HepG2 (cell line): ENCODE results near the gene EPHA10. TPM values are rescaled to one million over a fixed set of nuclear protein-coding genes. Genes with fewer than 3 reads are reported as not detected.

ENCODE experiments used
- ATF1 ChIP-seq: IDR thresholded peaks from 2 replicates; pipeline ENCODE4 v1.6.1; 2016; ENCODE audit warnings: mild to moderate bottlenecking, control low read depth
- CENPX ChIP-seq: sonication (generic); formaldehyde crosslinking; IDR thresholded peaks from 2 replicates; pipeline ENCODE4 v1.9.0; 2021; ENCODE audit warnings: mild to moderate bottlenecking, missing genetic modification reagents, moderate library complexity
- GATAD2A ChIP-seq: IDR thresholded peaks from 2 replicates; pipeline ENCODE4 v1.6.1; 2016
- HHEX ChIP-seq: IDR thresholded peaks from 2 replicates; pipeline ENCODE4 v1.6.1; 2016; ENCODE audit warnings: control low read depth
- JDP2 ChIP-seq: sonication (generic); formaldehyde crosslinking; IDR thresholded peaks from 2 replicates; pipeline ENCODE4 v1.8.1; 2022; ENCODE audit warnings: missing genetic modification reagents, borderline replicate concordance
- KDM2A ChIP-seq: sonication (generic); formaldehyde crosslinking; IDR thresholded peaks from 2 replicates; pipeline ENCODE4 v1.4.0; 2020; ENCODE audit warnings: low read depth, missing genetic modification reagents, borderline replicate concordance
- MYC ChIP-seq: sonication (generic); formaldehyde crosslinking; IDR thresholded peaks from 2 replicates; pipeline ENCODE4 v1.9.0; 2021; ENCODE audit warnings: missing genetic modification reagents, borderline replicate concordance
- NR2F1 ChIP-seq, 2 experiments: fragments of 450-650 bp in 1 of 2; formaldehyde crosslinking in 1 of 2; IDR thresholded peaks; 2 replicates each; pipeline versions ENCODE4 v1.5.0 to v1.6.1; 2016 to 2020; ENCODE audit warnings: mild to moderate bottlenecking in 1 of 2, missing compliant biosample characterization in 1 of 2, missing genetic modification reagents in 1 of 2, moderate library complexity in 1 of 2
- NR2F6 ChIP-seq, 2 experiments: IDR thresholded peaks; 2 replicates each; pipeline ENCODE4 v1.6.1; 2016; ENCODE audit warnings: antibody characterized with exemption in 1 of 2, mild to moderate bottlenecking in 1 of 2
- REL ChIP-seq: sonication (generic); formaldehyde crosslinking; conservative IDR thresholded peaks from 2 replicates; pipeline ENCODE4 v1.8.0; 2022; ENCODE audit warnings: mild to moderate bottlenecking, missing genetic modification reagents, moderate library complexity
- ZNF10 ChIP-seq: sonication (generic); formaldehyde crosslinking; IDR thresholded peaks from 2 replicates; pipeline ENCODE4 v1.4.0; 2020; ENCODE audit warnings: mild to moderate bottlenecking, low read depth, missing genetic modification reagents, borderline replicate concordance
- ZNF251 ChIP-seq: sonication (generic); formaldehyde crosslinking; IDR thresholded peaks from 2 replicates; pipeline ENCODE4 v1.9.0; 2021; ENCODE audit warnings: mild to moderate bottlenecking, missing genetic modification reagents
- ZNF44 ChIP-seq: sonication (generic); formaldehyde crosslinking; IDR thresholded peaks from 2 replicates; pipeline ENCODE4 v1.5.1; 2020; ENCODE audit warnings: mild to moderate bottlenecking, missing genetic modification reagents
- ZSCAN20 ChIP-seq: sonication (generic); formaldehyde crosslinking; IDR thresholded peaks from 2 replicates; pipeline ENCODE4 v1.4.0; 2020; ENCODE audit warnings: missing genetic modification reagents, mild to moderate bottlenecking, borderline replicate concordance
- polyA plus RNA-seq, 8 experiments: library from polyadenylated mRNA; depleted of rRNA in 3 of 8; stranded (reverse) in 7 of 8; unstranded in 1 of 8; fragments of >200 nt; fragmentation: Illumina TruSeq in 4 of 8; extraction: Trizol in 4 of 8; gene quantifications; 2 replicates each; pipeline versions ENCODE4 v1.2.1 to v1.2.3, GENCODE V29; 2011 to 2016; ENCODE audit warnings: low read depth in 4 of 8, missing spikeins in 1 of 8, mixed read lengths in 1 of 8; ENCODE audit not compliant: insufficient read depth in 1 of 8
- total RNA-seq, 5 experiments: library from RNA; depleted of rRNA; stranded (reverse); fragments of >200 nt; fragmentation: Illumina TruSeq; extraction: Trizol; gene quantifications; 2 replicates each; pipeline ENCODE4 v1.2.3, GENCODE V29; 2016; ENCODE audit warnings: low read depth in 1 of 5
- TF ChIP-seq, protein P1 (sequence below): sonication (generic); formaldehyde crosslinking; IDR thresholded peaks from 2 replicates; pipeline ENCODE4 v1.4.0; 2020; ENCODE audit warnings: missing genetic modification reagents, mild to moderate bottlenecking, borderline replicate concordance
- TF ChIP-seq, protein P2 (sequence below): sonication (generic); formaldehyde crosslinking; IDR thresholded peaks from 2 replicates; pipeline ENCODE4 v1.9.0; 2021; ENCODE audit warnings: missing genetic modification reagents, borderline replicate concordance
- TF ChIP-seq, protein P3 (sequence below): sonication (generic); formaldehyde crosslinking; IDR thresholded peaks from 2 replicates; pipeline ENCODE4 v1.5.0; 2020; ENCODE audit warnings: mild to moderate bottlenecking, missing genetic modification reagents, borderline replicate concordance
- TF ChIP-seq, protein P4 (sequence below): sonication (generic); formaldehyde crosslinking; IDR thresholded peaks from 2 replicates; pipeline ENCODE4 v1.4.0; 2020; ENCODE audit warnings: mild to moderate bottlenecking, missing genetic modification reagents
- TF ChIP-seq, protein P5 (sequence below): sonication (generic); formaldehyde crosslinking; IDR thresholded peaks from 2 replicates; pipeline ENCODE4 v1.4.0; 2020; ENCODE audit warnings: missing genetic modification reagents, borderline replicate concordance

EPHA10 gene
- total and polyA plus RNA-seq, 2 of the 13 experiments (the other 11 are each of a cell fraction or from before 2014, with no cell fraction given): 0.11 to 0.58 TPM

DNA sequence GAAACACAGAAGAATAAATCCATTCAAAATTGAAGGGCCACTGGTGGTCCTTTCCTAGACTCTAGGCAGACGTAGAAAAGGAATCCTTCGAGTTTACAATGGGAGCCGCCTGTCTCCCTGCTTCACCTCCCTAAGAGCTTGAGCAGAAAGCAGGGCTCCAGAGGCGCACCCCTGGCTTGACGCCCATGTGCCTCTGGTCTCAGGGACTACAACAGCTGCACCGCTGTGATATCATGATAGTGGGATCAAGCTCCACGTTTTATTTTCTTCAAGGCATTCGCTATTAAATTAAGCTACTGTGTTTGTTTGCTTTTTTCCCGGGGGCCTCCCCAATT, 42.3 kb upstream of the EPHA10 start (continued):
- TF ChIP-seq, protein P1, sequence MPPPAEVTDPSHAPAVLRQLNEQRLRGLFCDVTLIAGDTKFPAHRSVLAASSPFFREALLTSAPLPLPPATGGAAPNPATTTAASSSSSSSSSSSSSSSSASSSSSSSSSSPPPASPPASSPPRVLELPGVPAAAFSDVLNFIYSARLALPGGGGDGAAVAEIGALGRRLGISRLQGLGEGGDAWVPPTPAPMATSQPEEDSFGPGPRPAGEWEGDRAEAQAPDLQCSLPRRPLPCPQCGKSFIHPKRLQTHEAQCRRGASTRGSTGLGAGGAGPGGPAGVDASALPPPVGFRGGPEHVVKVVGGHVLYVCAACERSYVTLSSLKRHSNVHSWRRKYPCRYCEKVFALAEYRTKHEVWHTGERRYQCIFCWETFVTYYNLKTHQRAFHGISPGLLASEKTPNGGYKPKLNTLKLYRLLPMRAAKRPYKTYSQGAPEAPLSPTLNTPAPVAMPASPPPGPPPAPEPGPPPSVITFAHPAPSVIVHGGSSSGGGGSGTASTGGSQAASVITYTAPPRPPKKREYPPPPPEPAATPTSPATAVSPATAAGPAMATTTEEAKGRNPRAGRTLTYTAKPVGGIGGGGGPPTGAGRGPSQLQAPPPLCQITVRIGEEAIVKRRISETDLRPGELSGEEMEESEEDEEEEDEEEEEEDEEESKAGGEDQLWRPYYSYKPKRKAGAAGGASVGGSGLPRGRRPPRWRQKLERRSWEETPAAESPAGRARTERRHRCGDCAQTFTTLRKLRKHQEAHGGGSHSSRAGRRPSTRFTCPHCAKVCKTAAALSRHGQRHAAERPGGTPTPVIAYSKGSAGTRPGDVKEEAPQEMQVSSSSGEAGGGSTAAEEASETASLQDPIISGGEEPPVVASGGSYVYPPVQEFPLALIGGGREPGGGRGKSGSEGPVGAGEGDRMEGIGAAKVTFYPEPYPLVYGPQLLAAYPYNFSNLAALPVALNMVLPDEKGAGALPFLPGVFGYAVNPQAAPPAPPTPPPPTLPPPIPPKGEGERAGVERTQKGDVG (CRISPR knock-in tag): 0 out of 2 replicates have a peak, but pooled peaks have one; percentile 46
- TF ChIP-seq NR2F1 (CRISPR knock-in tag; IDR thresholded peaks at IDR 0.05) (no peak), MYC (CRISPR knock-in tag) (no peak), ATF1 (CRISPR knock-in tag) (no peak), NR2F6 (IDR thresholded peaks at IDR 0.05) (no peak), NR2F6 (CRISPR knock-in tag; IDR thresholded peaks at IDR 0.05) (no peak), HHEX (CRISPR knock-in tag) (no peak), JDP2 (no peak), ZNF44 (CRISPR knock-in tag) (no peak), GATAD2A (CRISPR knock-in tag) (no peak), ZNF251 (CRISPR knock-in tag) (no peak), CENPX (CRISPR knock-in tag) (no peak), ZNF10 (no peak), KDM2A (CRISPR knock-in tag) (no peak), ZSCAN20 (0 out of 2 replicates have a peak, but pooled peaks have one; percentile 8), REL (CRISPR knock-in tag) (no peak)
- TF ChIP-seq, protein P2, sequence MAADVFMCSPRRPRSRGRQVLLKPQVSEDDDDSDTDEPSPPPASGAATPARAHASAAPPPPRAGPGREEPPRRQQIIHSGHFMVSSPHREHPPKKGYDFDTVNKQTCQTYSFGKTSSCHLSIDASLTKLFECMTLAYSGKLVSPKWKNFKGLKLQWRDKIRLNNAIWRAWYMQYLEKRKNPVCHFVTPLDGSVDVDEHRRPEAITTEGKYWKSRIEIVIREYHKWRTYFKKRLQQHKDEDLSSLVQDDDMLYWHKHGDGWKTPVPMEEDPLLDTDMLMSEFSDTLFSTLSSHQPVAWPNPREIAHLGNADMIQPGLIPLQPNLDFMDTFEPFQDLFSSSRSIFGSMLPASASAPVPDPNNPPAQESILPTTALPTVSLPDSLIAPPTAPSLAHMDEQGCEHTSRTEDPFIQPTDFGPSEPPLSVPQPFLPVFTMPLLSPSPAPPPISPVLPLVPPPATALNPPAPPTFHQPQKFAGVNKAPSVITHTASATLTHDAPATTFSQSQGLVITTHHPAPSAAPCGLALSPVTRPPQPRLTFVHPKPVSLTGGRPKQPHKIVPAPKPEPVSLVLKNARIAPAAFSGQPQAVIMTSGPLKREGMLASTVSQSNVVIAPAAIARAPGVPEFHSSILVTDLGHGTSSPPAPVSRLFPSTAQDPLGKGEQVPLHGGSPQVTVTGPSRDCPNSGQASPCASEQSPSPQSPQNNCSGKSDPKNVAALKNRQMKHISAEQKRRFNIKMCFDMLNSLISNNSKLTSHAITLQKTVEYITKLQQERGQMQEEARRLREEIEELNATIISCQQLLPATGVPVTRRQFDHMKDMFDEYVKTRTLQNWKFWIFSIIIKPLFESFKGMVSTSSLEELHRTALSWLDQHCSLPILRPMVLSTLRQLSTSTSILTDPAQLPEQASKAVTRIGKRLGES (CRISPR knock-in tag): no peak
- TF ChIP-seq, protein P3, sequence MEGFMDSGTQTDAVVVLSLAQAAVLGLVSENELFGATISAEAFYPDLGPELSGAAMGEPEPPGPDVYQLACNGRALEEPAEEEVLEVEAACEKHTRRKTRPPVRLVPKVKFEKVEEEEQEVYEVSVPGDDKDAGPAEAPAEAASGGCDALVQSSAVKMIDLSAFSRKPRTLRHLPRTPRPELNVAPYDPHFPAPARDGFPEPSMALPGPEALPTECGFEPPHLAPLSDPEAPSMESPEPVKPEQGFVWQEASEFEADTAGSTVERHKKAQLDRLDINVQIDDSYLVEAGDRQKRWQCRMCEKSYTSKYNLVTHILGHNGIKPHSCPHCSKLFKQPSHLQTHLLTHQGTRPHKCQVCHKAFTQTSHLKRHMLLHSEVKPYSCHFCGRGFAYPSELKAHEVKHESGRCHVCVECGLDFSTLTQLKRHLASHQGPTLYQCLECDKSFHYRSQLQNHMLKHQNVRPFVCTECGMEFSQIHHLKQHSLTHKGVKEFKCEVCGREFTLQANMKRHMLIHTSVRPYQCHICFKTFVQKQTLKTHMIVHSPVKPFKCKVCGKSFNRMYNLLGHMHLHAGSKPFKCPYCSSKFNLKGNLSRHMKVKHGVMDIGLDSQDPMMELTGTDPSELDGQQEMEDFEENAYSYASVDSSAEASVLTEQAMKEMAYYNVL (CRISPR knock-in tag): no peak
- TF ChIP-seq, protein P4, sequence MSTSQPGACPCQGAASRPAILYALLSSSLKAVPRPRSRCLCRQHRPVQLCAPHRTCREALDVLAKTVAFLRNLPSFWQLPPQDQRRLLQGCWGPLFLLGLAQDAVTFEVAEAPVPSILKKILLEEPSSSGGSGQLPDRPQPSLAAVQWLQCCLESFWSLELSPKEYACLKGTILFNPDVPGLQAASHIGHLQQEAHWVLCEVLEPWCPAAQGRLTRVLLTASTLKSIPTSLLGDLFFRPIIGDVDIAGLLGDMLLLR (CRISPR knock-in tag): no peak
- TF ChIP-seq, protein P5, sequence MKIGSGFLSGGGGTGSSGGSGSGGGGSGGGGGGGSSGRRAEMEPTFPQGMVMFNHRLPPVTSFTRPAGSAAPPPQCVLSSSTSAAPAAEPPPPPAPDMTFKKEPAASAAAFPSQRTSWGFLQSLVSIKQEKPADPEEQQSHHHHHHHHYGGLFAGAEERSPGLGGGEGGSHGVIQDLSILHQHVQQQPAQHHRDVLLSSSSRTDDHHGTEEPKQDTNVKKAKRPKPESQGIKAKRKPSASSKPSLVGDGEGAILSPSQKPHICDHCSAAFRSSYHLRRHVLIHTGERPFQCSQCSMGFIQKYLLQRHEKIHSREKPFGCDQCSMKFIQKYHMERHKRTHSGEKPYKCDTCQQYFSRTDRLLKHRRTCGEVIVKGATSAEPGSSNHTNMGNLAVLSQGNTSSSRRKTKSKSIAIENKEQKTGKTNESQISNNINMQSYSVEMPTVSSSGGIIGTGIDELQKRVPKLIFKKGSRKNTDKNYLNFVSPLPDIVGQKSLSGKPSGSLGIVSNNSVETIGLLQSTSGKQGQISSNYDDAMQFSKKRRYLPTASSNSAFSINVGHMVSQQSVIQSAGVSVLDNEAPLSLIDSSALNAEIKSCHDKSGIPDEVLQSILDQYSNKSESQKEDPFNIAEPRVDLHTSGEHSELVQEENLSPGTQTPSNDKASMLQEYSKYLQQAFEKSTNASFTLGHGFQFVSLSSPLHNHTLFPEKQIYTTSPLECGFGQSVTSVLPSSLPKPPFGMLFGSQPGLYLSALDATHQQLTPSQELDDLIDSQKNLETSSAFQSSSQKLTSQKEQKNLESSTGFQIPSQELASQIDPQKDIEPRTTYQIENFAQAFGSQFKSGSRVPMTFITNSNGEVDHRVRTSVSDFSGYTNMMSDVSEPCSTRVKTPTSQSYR: no peak
